ENCODE results near the gene INTS14. TPM values are rescaled to one million over a fixed set of nuclear protein-coding genes. Genes with fewer than 3 reads are reported as not detected.

The INTS14 gene
- total RNA-seq, 4 donors from 2014 or later: 16.5 to 38.7 (median 26.7) TPM

DNA sequence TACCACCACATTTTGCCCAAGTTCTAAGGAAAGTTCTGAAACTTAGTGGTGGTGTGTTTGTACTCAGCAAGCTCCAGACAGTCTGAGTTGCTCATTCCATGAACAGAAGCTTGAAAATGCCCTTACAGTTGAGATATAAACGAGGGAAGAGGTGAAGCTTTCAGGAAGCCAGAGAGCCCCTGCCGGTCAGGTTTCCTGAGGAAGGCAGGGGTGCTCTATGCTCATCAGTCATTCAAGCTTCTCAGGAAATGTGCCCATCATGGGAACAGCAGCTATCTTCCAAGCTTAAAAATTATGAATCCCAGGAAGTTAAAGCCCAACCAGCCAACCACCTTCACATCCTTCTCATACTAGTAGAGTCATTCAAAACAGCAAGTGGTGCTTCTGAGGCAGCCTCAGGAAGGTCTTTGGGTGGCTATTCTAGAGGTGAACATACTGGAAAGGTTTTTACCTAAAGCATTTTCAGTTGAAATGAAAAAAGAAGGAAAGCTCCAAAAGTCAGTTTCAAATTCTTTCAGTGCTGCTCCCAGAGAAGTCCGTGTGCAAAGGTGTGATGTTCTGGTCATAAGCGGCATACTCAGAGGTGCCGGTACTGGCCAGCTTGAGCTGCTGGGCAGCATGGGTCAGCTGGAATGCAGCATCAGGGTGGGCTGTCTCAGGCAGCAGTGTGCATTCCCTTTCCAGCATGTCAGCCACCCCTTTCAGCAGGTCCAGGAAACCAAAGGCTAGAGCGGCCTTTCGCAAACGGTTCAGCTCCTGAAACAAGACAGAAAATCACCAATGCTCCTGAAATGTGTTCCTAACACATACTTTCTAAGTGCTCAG, 31.8 kb downstream of the INTS14 start:
- Histone ChIP-seq H3K4me3 (no peak overlapping the region), H3K27ac (no peak overlapping the region), H3K36me3 (peaks cover 0 to 100% (median 18%) of the 10 kb centered on the region in 3 donors), H3K9me3 (no peaks in the 10 kb centered on the region), H3K4me1 (peaks cover 0 to 14% (median 0%) of the 10 kb centered on the region in 3 donors), H3K27me3 (no peaks in the 10 kb centered on the region)
- TF ChIP-seq, protein P1, sequence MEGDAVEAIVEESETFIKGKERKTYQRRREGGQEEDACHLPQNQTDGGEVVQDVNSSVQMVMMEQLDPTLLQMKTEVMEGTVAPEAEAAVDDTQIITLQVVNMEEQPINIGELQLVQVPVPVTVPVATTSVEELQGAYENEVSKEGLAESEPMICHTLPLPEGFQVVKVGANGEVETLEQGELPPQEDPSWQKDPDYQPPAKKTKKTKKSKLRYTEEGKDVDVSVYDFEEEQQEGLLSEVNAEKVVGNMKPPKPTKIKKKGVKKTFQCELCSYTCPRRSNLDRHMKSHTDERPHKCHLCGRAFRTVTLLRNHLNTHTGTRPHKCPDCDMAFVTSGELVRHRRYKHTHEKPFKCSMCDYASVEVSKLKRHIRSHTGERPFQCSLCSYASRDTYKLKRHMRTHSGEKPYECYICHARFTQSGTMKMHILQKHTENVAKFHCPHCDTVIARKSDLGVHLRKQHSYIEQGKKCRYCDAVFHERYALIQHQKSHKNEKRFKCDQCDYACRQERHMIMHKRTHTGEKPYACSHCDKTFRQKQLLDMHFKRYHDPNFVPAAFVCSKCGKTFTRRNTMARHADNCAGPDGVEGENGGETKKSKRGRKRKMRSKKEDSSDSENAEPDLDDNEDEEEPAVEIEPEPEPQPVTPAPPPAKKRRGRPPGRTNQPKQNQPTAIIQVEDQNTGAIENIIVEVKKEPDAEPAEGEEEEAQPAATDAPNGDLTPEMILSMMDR (IDR thresholded peaks at IDR 0.05): no peak
- no peak for TF ChIP-seq POLR2A (IDR thresholded peaks at IDR 0.05)
- intact Hi-C loops (cut with DNase I): no loop called here
- DNase-seq: no peak
- WGBS, 2 donors: 67 to 79% methylated on average over 6 to 7 of the region's 8 CpGs

DNA sequence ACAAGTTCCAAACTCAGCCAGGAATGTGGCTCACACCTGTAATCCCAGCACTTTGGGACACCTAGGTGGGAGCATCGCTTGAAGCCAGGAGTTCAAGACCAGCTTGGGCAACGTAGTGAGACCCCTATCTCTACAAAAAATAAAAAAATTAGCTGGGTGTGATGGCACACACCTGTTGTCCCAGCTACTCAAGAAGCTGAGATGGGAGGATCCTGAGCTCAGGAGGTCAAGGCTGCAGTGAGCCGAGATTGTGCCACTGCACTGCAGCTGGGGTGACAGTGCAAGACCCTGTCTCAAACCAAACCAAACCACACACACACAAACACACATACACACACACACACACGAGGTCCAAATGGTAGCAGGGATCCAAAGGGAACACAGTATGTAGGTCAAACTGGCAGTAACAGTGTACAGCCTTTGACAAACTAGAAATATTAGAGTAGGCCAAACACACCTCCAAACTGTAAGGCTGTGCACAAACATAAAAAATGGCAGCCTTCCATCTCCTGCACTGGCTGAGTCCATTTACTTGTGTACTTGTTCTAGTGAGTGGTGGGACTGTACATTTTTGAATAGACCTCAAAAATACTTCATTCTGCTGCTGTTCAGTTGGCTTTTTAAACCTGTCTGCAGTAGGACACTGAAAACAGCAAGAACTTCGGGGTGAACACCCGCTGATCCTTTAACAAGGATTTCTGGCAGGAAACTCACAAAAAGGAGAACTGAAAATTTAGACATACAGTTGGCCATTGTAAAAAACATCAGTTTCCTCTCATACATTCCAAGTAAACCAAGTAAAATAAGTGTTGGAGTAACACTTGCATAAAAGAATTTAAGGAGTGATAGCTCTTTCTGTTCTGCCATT, 33.6 kb downstream of the INTS14 start:
- intact Hi-C loops (cut with DNase I): no loop called here
- H3K4me1 ChIP-seq: peaks cover 0 to 8% (median 0%) of the 10 kb centered on the region in 3 donors
- H3K9me3 ChIP-seq: no peaks in the 10 kb centered on the region
- no peaks in the 10 kb centered on the region for H3K27me3 ChIP-seq
- peaks cover 0 to 97% (median 18%) of the 10 kb centered on the region in 3 donors for H3K36me3 ChIP-seq
- no peak overlapping the region for H3K27ac ChIP-seq
- no peak overlapping the region for H3K4me3 ChIP-seq
- 79 to 80% methylated on average over 5 to 6 of the region's 6 CpGs for WGBS, 2 donors
- no peak for TF ChIP-seq POLR2A (IDR thresholded peaks at IDR 0.05)
- TF ChIP-seq, protein P1 (IDR thresholded peaks at IDR 0.05): no peak
- no peak for DNase-seq

DNA sequence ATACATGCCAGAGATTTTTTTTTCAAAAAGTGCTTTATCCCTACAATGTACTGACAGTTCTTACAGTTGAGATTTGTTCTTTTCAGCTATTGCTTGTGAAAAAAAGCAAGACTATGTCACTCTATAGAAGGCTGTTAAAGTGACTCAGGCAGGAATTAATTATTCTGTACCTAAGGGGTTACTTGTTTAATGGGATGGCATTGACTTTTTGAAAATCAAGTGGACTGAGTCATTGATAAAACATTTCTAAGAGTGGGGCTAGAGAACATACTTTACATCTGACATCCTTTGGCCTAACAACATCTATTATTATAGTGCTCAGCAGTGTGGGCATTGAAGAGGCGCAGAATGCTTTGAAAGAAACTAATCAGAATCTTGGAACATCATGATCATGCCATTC, 34.3 kb downstream of the INTS14 start:
- Histone ChIP-seq H3K4me1 (peaks cover 0 to 8% (median 0%) of the 10 kb centered on the region in 3 donors), H3K36me3 (peaks cover 0 to 97% (median 18%) of the 10 kb centered on the region in 3 donors), H3K27ac (no peak overlapping the region), H3K4me3 (no peak overlapping the region), H3K9me3 (no peaks in the 10 kb centered on the region), H3K27me3 (no peaks in the 10 kb centered on the region)
- no peak for TF ChIP-seq POLR2A (IDR thresholded peaks at IDR 0.05)
- TF ChIP-seq, protein P1 (IDR thresholded peaks at IDR 0.05): no peak
- intact Hi-C loops (cut with DNase I): no loop called here
- no peak for DNase-seq
- 76 to 100% methylated on average over 1 of the region's 1 CpG for WGBS, 2 donors

DNA sequence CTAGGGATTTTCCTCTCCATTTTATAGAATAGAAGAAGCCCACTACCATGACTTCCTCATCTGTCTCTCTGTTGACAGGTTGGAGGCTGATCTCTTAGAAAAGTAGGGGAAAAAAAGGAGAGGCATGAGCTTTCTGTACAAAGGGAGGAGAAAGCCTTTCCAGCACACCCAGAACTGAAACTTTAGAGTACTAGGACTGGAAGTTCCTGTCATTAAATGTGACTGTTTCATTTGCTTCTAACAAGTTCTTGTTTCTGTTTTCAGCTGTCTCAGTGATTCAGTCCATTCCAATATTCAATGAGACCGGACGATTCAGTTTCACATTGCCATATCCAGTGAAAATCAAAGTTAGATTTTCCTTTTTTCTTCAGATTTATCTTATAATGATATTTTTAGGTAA, 39.0 kb downstream of the INTS14 start:
- Histone ChIP-seq H3K36me3 (peaks cover 0 to 90% (median 4%) of the 10 kb centered on the region in 3 donors), H3K4me3 (no peak overlapping the region), H3K27ac (peak overlapping the region in 2 of 4 donors; percentile 29 to 44), H3K27me3 (no peaks in the 10 kb centered on the region), H3K4me1 (peaks cover 0 to 20% (median 0%) of the 10 kb centered on the region in 3 donors), H3K9me3 (no peaks in the 10 kb centered on the region)
- no peak for DNase-seq
- 85% methylated on average over 2 of the region's 2 CpGs for WGBS, 2 donors
- no peak for TF ChIP-seq POLR2A (IDR thresholded peaks at IDR 0.05)
- TF ChIP-seq, protein P1 (IDR thresholded peaks at IDR 0.05): no peak
- intact Hi-C loops (cut with DNase I): no loop called here

All from esophagus squamous epithelium (tissue), 5 donors.